K562 (cell line): ENCODE measurements around the gene PLA1A. TPM values are rescaled to one million over a fixed set of nuclear protein-coding genes. Genes with fewer than 3 reads are reported as not detected.

Experiments used
- ATAC-seq: fragments of 200-7000 bp; cut with Tn5 transposase; 3 replicates; pipeline ENCODE4 v1.9.1; 2020; ENCODE audit warnings: moderate library complexity
- BruUV-seq: library from RNA; stranded (reverse); fragments of 400-500 nt; replicated peaks from 2 replicates; lab custom pipeline; 2021; lab: Mats Ljungman, UMichigan
- CTCF ChIA-PET: fragments of 300-600 bp; formaldehyde crosslinking; extraction: SDS; loops from one replicate; lab custom pipeline; 2021; ENCODE audit warnings: low intra/inter-chr PET ratio; lab: Yijun Ruan, JAX
- POLR2A ChIA-PET: fragments of 300-600, 350-650 bp; sonication (Branson Sonifier 250); formaldehyde crosslinking; extraction: SDS; loops from one replicate; lab custom pipeline; 2021; ENCODE audit warnings: antibody characterized with exemption, inconsistent platforms; lab: Yijun Ruan, JAX
- DNase-seq, 4 experiments: peaks; one replicate each; pipeline versions ENCODE4 v3.0.0 to v3.0.0-alpha.2; 2011 to 2018; ENCODE audit warnings: low spot score in 3 of 4, mixed read lengths in 3 of 4; ENCODE audit errors: extremely low read depth in 1 of 4
- FAIRE-seq: peaks from 2 replicates; lab custom pipeline; 2011; peaks lifted over from hg19 to GRCh38; lab: Jason Lieb, UNC
- H2AFZ ChIP-seq: 2 replicates; pipeline ENCODE4 v1.6.0; 2011; ENCODE audit warnings: low read depth, low read length, control low read depth, inconsistent platforms
- H3K27ac ChIP-seq: fragments of 200-600 bp; 3 replicates; pipeline ENCODE4 v1.8.0; 2011; ENCODE audit warnings: low read depth, mild to moderate bottlenecking, control low read depth, inconsistent platforms, low read length, moderate library complexity, mixed read lengths; ENCODE audit errors: extremely low read depth
- H3K27me3 ChIP-seq, 2 experiments: fragments of 300-600 bp in 1 of 2; 2 replicates in 1 of 2; 3 replicates in 1 of 2; pipeline versions ENCODE4 v1.6.0 to v1.8.0; 2011; ENCODE audit warnings: inconsistent platforms in 2 of 2, low read length in 2 of 2, mild to moderate bottlenecking in 1 of 2, mixed read lengths in 1 of 2, moderate library complexity in 1 of 2; ENCODE audit not compliant: control insufficient read depth in 2 of 2, insufficient read depth in 2 of 2
- H3K36me3 ChIP-seq: fragments of 300-600 bp; 3 replicates; pipeline ENCODE4 v1.8.0; 2011; ENCODE audit warnings: mild to moderate bottlenecking, low read length, inconsistent platforms; ENCODE audit not compliant: control insufficient read depth, insufficient read depth
- H3K4me1 ChIP-seq, 2 experiments: fragments of 200-600 bp in 1 of 2; replicated peaks in 1 of 2; 2 replicates in 1 of 2; 3 replicates in 1 of 2; pipeline versions ENCODE4 v1.5.1 to v1.8.0; 2011; ENCODE audit warnings: inconsistent platforms in 2 of 2, low read length in 2 of 2, mild to moderate bottlenecking in 1 of 2, mixed read lengths in 1 of 2, moderate library complexity in 1 of 2; ENCODE audit not compliant: control insufficient read depth in 2 of 2, insufficient read depth in 2 of 2
- H3K4me2 ChIP-seq: 2 replicates; pipeline ENCODE4 v1.6.1; 2011; ENCODE audit warnings: low read length, control low read depth, inconsistent platforms, mixed read lengths; ENCODE audit not compliant: insufficient read depth
- H3K4me3 ChIP-seq: fragments of 200-600 bp; sonication (generic), shearing (Covaris generic); 2 replicates; pipeline ENCODE4 v1.5.1; 2016; ENCODE audit warnings: control low read depth, inconsistent platforms
- H3K79me2 ChIP-seq: fragments of 200-600 bp; 3 replicates; pipeline ENCODE4 v1.8.0; 2011; ENCODE audit warnings: low read length, inconsistent platforms; ENCODE audit not compliant: control insufficient read depth, insufficient read depth
- H3K9ac ChIP-seq, 2 experiments: 2 replicates each; pipeline versions ENCODE4 v1.6.0 to v1.6.1; 2011; ENCODE audit warnings: low read depth in 2 of 2, low read length in 2 of 2, control low read depth in 1 of 2, inconsistent platforms in 1 of 2, mild to moderate bottlenecking in 1 of 2, mixed read lengths in 1 of 2; ENCODE audit not compliant: insufficient read depth in 1 of 2
- H3K9me1 ChIP-seq: one replicate; pipeline ENCODE4 v1.6.0; 2011; ENCODE audit warnings: inconsistent platforms, mild to moderate bottlenecking, low read length, moderate library complexity; ENCODE audit not compliant: control insufficient read depth, insufficient read depth
- H3K9me3 ChIP-seq: replicated peaks from 2 replicates; pipeline ENCODE4 v1.5.1; 2011; ENCODE audit warnings: low read depth, low read length, inconsistent platforms; ENCODE audit not compliant: control insufficient read depth, insufficient read depth
- H4K20me1 ChIP-seq: replicated peaks from 2 replicates; pipeline ENCODE4 v1.6.1; 2011; ENCODE audit warnings: low read length, inconsistent platforms, mixed read lengths; ENCODE audit not compliant: control insufficient read depth, insufficient read depth
- COPS2 ChIP-seq: fragments of 450-650 bp; conservative IDR thresholded peaks from 2 replicates; pipeline ENCODE4 v1.6.1; 2016; ENCODE audit warnings: mild to moderate bottlenecking, moderate library complexity
- E2F8 ChIP-seq: fragments of 450-650 bp; IDR thresholded peaks from 2 replicates; pipeline ENCODE4 v1.7.1; 2018; ENCODE audit warnings: mild to moderate bottlenecking, low read depth; ENCODE audit not compliant: partially characterized antibody
- EGR1 ChIP-seq: fragments of 450-650 bp; conservative IDR thresholded peaks from 2 replicates; pipeline ENCODE4 v1.6.1; 2017; ENCODE audit warnings: mild to moderate bottlenecking
- MYC ChIP-seq, 2 experiments: fragments of 250-450 bp in 1 of 2; sonication (Bioruptor Pico) in 1 of 2; IDR thresholded peaks; 2 replicates each; pipeline versions ENCODE4 v1.5.1 to v1.6.1; 2012 to 2021; ENCODE audit warnings: low read depth in 2 of 2, borderline replicate concordance in 1 of 2, improper control_type of control experiment in 1 of 2, low read length in 1 of 2, mild to moderate bottlenecking in 1 of 2, moderate library complexity in 1 of 2
- PHF8 ChIP-seq: fragments of 200-600 bp; sonication (generic); IDR thresholded peaks from 2 replicates; pipeline ENCODE4 v1.6.1; 2012; ENCODE audit warnings: mixed run types, mild to moderate bottlenecking, inconsistent platforms, low read length, moderate library complexity, borderline replicate concordance
- RCOR1 ChIP-seq, 2 experiments: IDR thresholded peaks; 2 replicates each; pipeline ENCODE4 v1.6.1; 2012; ENCODE audit warnings: low read depth in 2 of 2, low read length in 2 of 2, borderline replicate concordance in 1 of 2, improper control_type of control experiment in 1 of 2
- RERE ChIP-seq: sonication (generic); formaldehyde crosslinking; IDR thresholded peaks from 2 replicates; pipeline ENCODE4 v1.8.0; 2023; ENCODE audit warnings: missing genetic modification reagents, mild to moderate bottlenecking, borderline replicate concordance
- ZBTB34 ChIP-seq: fragments of 250-450 bp; sonication (Bioruptor Pico); IDR thresholded peaks from 2 replicates; pipeline ENCODE4 v1.8.0; 2021; ENCODE audit warnings: mild to moderate bottlenecking, moderate library complexity
- ZNF134 ChIP-seq: fragments of 250-450 bp; sonication (Bioruptor Pico); conservative IDR thresholded peaks from 2 replicates; pipeline ENCODE4 v1.4.0; 2020
- ZNF239 ChIP-seq: fragments of 250-450 bp; sonication (Bioruptor Pico); IDR thresholded peaks from 2 replicates; pipeline ENCODE4 v1.4.0; 2020; ENCODE audit warnings: mild to moderate bottlenecking
- WGBS: fragments of 100-300 bp; shearing (Covaris generic); methylation state at CpG from one replicate; pipeline ENCODE4 v1.1.6; 2016; ENCODE audit warnings: low coverage, mixed read lengths; ENCODE audit not compliant: insufficient coverage; ENCODE audit errors: missing lambda C conversion rate; 5-methylcytosine and 5-hydroxymethylcytosine counted together
- in situ Hi-C: fragments of 300-500 bp; cut with MboI; formaldehyde crosslinking; loops from 4 replicates; pipeline ENCODE4 v1.15.0; 2018; ENCODE audit warnings: inconsistent platforms, mixed read lengths
- intact Hi-C: fragments of 100-400 bp; cut with micrococcal nuclease; formaldehyde crosslinking; loops from 2 replicates; pipeline ENCODE4 v1.14.2; 2022
- polyA plus RNA-seq, 8 experiments: library from polyadenylated mRNA; depleted of rRNA in 4 of 8; stranded (reverse) in 5 of 8; unstranded in 3 of 8; fragments of >200 nt; fragmentation: Nextera tagmentation in 2 of 8; fragmentation: Illumina TruSeq in 1 of 8; extraction: Ambion mirVana in 2 of 8; extraction: Trizol in 1 of 8; gene quantifications; 2 replicates each; pipeline versions ENCODE4 v1.2.1 to v1.2.3, GENCODE V29; 2011 to 2014; ENCODE audit warnings: inconsistent platforms in 1 of 8, missing spikeins in 1 of 8
- total RNA-seq, 7 experiments: library from RNA; depleted of rRNA in 6 of 7; stranded (reverse); fragments of >200 nt in 6 of 7; fragmentation: Illumina TruSeq in 2 of 7; extraction: Trizol in 2 of 7; gene quantifications; 2 replicates each; pipeline versions ENCODE4 v1.2.1 to v1.2.3, GENCODE V29; 2011 to 2021; ENCODE audit warnings: low replicate concordance in 1 of 7

Gene PLA1A
- total and polyA plus RNA-seq, 9 of the 15 experiments (the other 6 are each of a cell fraction or from before 2014, with no cell fraction given), result not detected

GRCh38 chr3:119649761-119650160 lies 52.1 kb downstream of the PLA1A start:
- Histone ChIP-seq H3K36me3 (no peaks in the 10 kb centered on the region), H3K9ac (no peak overlapping the region), H3K27ac (no peak overlapping the region), H3K4me3 (no peak overlapping the region), H3K4me1 (no peaks in the 10 kb centered on the region; a peak in 2 of 5 replicates), H2AFZ (no peak overlapping the region), H3K27me3 (no peaks in the 10 kb centered on the region), H3K9me1 (no peaks in the 10 kb centered on the region), H3K9me3 (no peaks in the 10 kb centered on the region), H3K4me2 (no peak overlapping the region), H3K79me2 (no peaks in the 10 kb centered on the region), H4K20me1 (no peaks in the 10 kb centered on the region)
- ATAC-seq (no peak), FAIRE-seq (no peak), DNase-seq (no peak)
- ChIA-PET CTCF (no interaction called here), POLR2A (no interaction called here)
- BruUV-seq, result no TSS peak
- intact Hi-C loops (no loop called here), in situ Hi-C loops (no loop called here)
- 0% methylated on average over 3 of the region's 3 CpGs for WGBS
- TF ChIP-seq ZNF239 (CRISPR knock-in tag) (no peak), PHF8 (no peak), EGR1 (no peak), MYC (IDR thresholded peaks at IDR 0.05; ENCODE audit: low read depth, low read length) (0 out of 2 replicates have a peak, but pooled peaks have one; percentile 20), MYC (CRISPR knock-in tag; IDR thresholded peaks at IDR 0.05; ENCODE audit: borderline replicate concordance, low read depth) (no peak), COPS2 (no peak), RCOR1 (IDR thresholded peaks at IDR 0.05; ENCODE audit: borderline replicate concordance in 1 of 2, low read depth in 2 of 2, low read length in 2 of 2) (peak in 1 of 2 experiments; percentile 52; a peak in 2 of 4 replicates), E2F8 (no peak), ZNF134 (CRISPR knock-in tag) (no peak), RERE (CRISPR knock-in tag) (no peak), ZBTB34 (CRISPR knock-in tag) (no peak)
